Naive thymus-derived CD8-positive, alpha-beta T cell (primary cell): ENCODE measurements around the gene JADE2. TPM values are rescaled to one million over a fixed set of nuclear protein-coding genes. Genes with fewer than 3 reads are reported as not detected.

Experiments used
- ATAC-seq, 2 donors: fragments of 150-1000 bp; cut with Tn5 transposase in 1 of 2; sonication (Bioruptor Pico), chemical (Tn5 transposase) in 1 of 2; 1 replicate in 1 of 2; 2 replicates in 1 of 2; pipeline ENCODE4 v1.10.0; 2021; ENCODE audit warnings: mild to moderate bottlenecking in 2 of 2, moderate library complexity in 2 of 2
- POLR2A ChIA-PET: fragments of 350-600 bp; sonication (Branson Sonifier 250); formaldehyde crosslinking; loops from one replicate; lab custom pipeline; 2021; ENCODE audit warnings: antibody characterized with exemption; lab: Charles Lee
- DNase-seq, 10 donors: peaks; one replicate each; pipeline versions ENCODE4 v3.0.0 to v3.0.0-alpha.2; 2020 to 2022
- H3K27ac Mint-ChIP-seq, 10 donors: one replicate each; pipeline ENCODE4 v1.8.0; 2020 to 2022; ENCODE audit warnings: mild to moderate bottlenecking in 10 of 10, mixed read lengths in 10 of 10, moderate library complexity in 4 of 10, inconsistent platforms in 1 of 10
- H3K27me3 Mint-ChIP-seq, 5 donors: one replicate each; pipeline ENCODE4 v1.8.0; 2021 to 2022; ENCODE audit warnings: mixed read lengths in 5 of 5
- H3K36me3 Mint-ChIP-seq, 3 donors: one replicate each; pipeline ENCODE4 v1.8.0; 2020 to 2022; ENCODE audit warnings: mixed read lengths in 3 of 3, mild to moderate bottlenecking in 2 of 3, inconsistent platforms in 1 of 3
- H3K4me1 Mint-ChIP-seq, 4 donors: one replicate each; pipeline ENCODE4 v1.8.0; 2021 to 2022; ENCODE audit warnings: mixed read lengths in 4 of 4
- H3K4me3 Mint-ChIP-seq, 10 donors: one replicate each; pipeline ENCODE4 v1.8.0; 2020 to 2022; ENCODE audit warnings: mild to moderate bottlenecking in 10 of 10, mixed read lengths in 10 of 10, moderate library complexity in 6 of 10, inconsistent platforms in 1 of 10
- H3K9me3 Mint-ChIP-seq, 9 donors: one replicate each; pipeline ENCODE4 v1.8.0; 2020 to 2022; ENCODE audit warnings: mixed read lengths in 9 of 9, mild to moderate bottlenecking in 3 of 9, inconsistent platforms in 1 of 9, moderate library complexity in 1 of 9
- polyA plus RNA-seq, 3 donors: library from polyadenylated mRNA; unstranded; fragments of 300-500 nt; fragmentation: Illumina TruSeq; gene quantifications; one replicate each; pipeline ENCODE4 v1.2.3, GENCODE V29; 2021
- total RNA-seq, 8 experiments: library from RNA in 2 of 8; stranded (reverse) in 2 of 8; gene quantifications; one replicate each; pipeline ENCODE4 v1.2.3 and lab custom pipeline; 2021 to 2026

The JADE2 gene
- total and polyA plus RNA-seq, 5 experiments from 2014 or later = 24.3 to 262 (median 38.9) TPM

DNA sequence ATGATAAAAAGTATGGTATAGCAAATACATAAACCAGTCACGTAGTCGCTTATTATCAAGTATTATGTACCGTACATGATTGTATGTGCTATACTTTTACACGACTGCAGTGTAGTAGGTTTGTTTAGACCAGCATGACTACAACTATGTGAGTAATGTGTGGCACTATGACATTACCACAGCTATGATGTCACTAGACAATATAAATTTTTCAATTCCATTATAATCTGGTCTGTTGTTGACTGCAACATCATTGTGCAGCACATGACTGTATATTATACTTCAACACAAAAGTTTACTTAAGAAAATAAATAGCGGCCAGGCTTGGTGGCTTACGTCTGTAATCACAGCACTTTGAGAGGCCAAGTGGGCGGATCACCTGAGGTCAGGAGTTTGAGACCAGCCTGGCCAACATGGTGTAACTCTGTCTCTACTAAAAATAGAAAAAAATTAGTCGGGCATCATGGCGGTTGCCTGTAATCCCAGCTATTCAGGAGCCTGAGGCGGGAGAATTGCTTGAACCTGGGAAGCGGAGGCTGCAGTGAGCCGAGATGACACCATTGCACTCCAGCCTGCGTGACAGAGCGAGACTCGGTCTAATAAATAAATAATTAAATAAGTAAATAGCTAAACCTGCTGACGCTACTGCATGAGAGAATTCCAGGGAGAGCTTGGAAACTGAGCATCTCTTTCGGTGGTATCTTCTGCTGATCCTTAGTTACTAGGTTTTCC is 24.6 kb upstream of the JADE2 start:
- H3K27me3 Mint-ChIP-seq = no peaks in the 10 kb centered on the region
- H3K9me3 Mint-ChIP-seq = no peaks in the 10 kb centered on the region
- H3K27ac Mint-ChIP-seq = peak overlapping the region in 1 of 10 donors; percentile 25
- DNase-seq (no peak), ATAC-seq (no peak)
- H3K36me3 Mint-ChIP-seq = no peaks in the 10 kb centered on the region
- H3K4me1 Mint-ChIP-seq = peaks cover 14 to 22% (median 17%) of the 10 kb centered on the region in 4 donors
- POLR2A ChIA-PET = interaction anchor here (0.6 kb wide), 2 partner anchors 12 to 76 kb away, joined by 4 to 6 read pairs; no protein-coding TSS in a partner anchor
- no peak overlapping the region for H3K4me3 Mint-ChIP-seq

DNA sequence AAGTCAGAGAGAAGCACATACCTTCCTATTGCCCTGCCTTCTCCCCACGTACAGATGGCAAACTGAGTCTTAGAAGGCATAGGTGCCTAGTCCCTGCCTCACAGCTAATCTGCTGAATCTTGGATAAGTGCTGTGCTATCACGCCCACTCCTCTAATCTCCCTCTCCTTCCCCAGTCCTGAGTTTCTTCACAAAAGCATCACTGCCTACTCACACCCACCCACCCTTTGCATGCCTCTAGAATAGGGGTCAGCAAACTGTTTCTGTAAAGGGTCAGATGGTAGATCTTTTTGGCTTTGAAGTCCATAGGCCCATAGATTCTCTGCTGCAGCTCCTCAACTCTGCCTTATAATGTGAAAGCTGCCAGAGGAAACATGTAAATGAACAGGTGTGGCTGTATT is 23.2 kb upstream of the JADE2 start:
- ATAC-seq (no peak), DNase-seq (no peak)
- Mint-ChIP-seq H3K4me3 (no peak overlapping the region), H3K27ac (peak overlapping the region in 9 of 10 donors; percentile 23 to 86 (median 54)), H3K27me3 (no peaks in the 10 kb centered on the region), H3K4me1 (peaks cover 14 to 22% (median 18%) of the 10 kb centered on the region in 4 donors), H3K36me3 (no peaks in the 10 kb centered on the region), H3K9me3 (no peaks in the 10 kb centered on the region)
- POLR2A ChIA-PET = interaction anchor here (0.5 to 1.9 kb wide), 4 partner anchors 24 to 277 kb away, joined by 3 to 14 read pairs (median 4); partner anchors contain the start of gene PPP2CA

DNA sequence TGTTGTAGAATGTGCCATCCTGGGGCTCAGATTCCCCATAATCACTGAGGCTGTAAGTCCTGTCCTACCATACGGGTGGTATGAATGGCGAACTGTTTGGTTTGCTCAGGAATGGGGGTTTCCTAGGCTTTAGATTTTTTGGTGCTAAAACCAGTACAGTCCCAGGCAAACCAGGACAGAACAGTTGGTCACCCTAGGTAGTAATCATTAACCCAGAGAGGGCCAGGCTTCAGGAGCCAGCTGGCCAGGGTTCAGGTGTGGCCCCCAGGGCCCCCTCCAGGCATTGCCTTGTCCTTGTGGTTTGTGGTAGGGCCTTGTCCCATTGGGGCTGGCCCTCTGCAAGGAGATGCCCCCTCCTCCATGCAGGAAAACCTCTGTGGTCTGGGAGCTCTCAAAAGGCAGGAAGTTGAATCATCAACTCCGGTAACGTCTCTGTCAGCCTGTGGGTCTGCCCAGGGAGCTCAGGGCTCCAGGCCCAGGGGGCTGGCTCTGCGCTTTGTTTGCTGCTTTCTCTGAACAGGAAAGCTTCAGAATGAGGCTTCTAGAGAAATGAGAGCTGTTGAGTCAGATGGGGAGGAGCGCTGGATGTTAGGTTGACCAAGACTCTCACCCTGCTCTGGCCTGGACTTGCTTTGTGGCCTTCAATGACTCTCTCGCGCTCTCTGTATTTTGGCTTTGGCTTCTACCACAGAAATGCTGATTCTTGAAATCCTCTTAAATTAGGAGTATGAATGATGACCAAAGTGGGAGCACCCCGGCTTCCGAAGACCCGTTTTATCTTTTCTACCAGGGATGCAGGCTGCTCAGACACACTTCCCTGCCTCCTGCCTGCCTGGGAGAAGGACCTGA is 22.2 kb upstream of the JADE2 start:
- ATAC-seq = peak; percentile 86 to 95
- Mint-ChIP-seq H3K27ac (peak overlapping the region; percentile 29 to 94 (median 88)), H3K4me1 (peaks cover 14 to 22% (median 19%) of the 10 kb centered on the region in 4 donors), H3K4me3 (peak overlapping the region in 9 of 10 donors; percentile 6 to 67 (median 53)), H3K9me3 (no peaks in the 10 kb centered on the region), H3K27me3 (no peaks in the 10 kb centered on the region), H3K36me3 (no peaks in the 10 kb centered on the region)
- peak in 9 of 10 donors; percentile 9 to 70 (median 19) for DNase-seq
- POLR2A ChIA-PET = interaction anchor here (0.6 to 2.6 kb wide), 6 partner anchors 23 to 278 kb away, joined by 3 to 14 read pairs (median 4); partner anchors contain the start of genes CDKN2AIPNL and PPP2CA

DNA sequence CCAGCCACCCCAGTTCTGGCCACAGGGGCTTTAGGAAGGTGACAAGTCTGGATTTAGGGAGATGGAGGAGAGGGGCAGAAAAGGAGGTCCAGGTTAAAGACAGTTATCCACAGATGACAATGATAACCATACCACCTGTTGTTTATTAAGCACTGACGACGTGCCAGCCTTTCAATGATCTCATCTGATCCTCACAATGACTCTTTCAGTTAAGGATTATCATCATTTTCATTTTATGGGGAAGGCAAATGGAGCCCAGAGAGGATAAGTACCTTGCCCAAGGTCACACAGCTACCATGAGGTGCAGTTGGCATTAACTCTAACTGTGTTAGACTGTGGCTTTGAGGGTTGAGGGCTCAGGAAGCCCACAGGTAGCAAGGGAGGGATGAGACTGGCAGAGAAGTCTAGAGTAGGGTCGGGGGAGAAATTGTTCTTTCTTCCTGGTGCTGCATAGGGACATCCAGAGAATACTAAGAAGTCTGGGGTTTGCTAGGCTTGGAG is 21.5 kb upstream of the JADE2 start:
- peaks cover 14 to 22% (median 19%) of the 10 kb centered on the region in 4 donors for H3K4me1 Mint-ChIP-seq
- DNase-seq (no peak), ATAC-seq (peak in 1 of 2 donors; percentile 27)
- H3K27me3 Mint-ChIP-seq = no peaks in the 10 kb centered on the region
- H3K9me3 Mint-ChIP-seq = no peaks in the 10 kb centered on the region
- peak overlapping the region in 8 of 10 donors; percentile 43 to 67 (median 56) for H3K4me3 Mint-ChIP-seq
- H3K36me3 Mint-ChIP-seq = no peaks in the 10 kb centered on the region
- POLR2A ChIA-PET = interaction anchor here (0.6 to 2.6 kb wide), 6 partner anchors 23 to 279 kb away, joined by 3 to 14 read pairs (median 4); partner anchors contain the start of genes CDKN2AIPNL and PPP2CA
- peak overlapping the region; percentile 29 to 94 (median 88) for H3K27ac Mint-ChIP-seq

DNA sequence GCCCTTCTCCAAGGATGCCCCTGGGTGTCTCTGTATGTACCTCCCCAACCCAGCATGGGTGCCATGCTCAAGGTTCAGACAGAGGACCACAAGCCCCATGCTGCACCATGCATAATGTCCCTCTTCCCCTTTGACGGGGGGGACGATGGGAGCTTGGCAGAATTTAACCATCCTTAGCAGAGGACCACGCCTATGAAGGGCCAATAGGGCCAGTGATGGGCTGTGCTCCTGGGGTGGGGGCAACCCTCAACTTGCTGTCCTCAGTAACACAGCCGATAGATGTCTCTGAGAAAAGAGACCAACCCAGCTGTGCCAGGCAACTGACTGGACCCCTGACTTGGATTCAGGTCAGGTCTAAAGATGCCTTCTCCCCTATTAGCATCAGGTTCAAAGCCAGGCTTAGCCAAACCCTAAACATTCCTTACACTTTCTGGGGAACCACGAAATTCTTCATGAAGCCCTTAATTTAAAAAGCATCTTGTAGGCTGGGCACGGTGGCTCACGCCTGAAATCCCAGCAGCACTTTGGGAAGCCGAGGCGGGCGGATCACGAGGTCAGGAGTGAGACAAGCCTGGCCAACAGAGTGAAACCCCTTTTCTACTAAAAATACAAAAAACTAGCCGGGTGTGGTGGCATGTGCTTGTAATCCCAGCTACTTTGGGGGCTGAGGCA is 20.7 kb upstream of the JADE2 start:
- H3K27ac Mint-ChIP-seq = peak overlapping the region in 5 of 10 donors; percentile 11 to 94 (median 91)
- H3K9me3 Mint-ChIP-seq = no peaks in the 10 kb centered on the region
- H3K27me3 Mint-ChIP-seq = no peaks in the 10 kb centered on the region
- H3K4me1 Mint-ChIP-seq = peaks cover 14 to 22% (median 19%) of the 10 kb centered on the region in 4 donors
- H3K36me3 Mint-ChIP-seq = no peaks in the 10 kb centered on the region
- no peak overlapping the region for H3K4me3 Mint-ChIP-seq
- DNase-seq (no peak), ATAC-seq (no peak)
- POLR2A ChIA-PET = interaction anchor here (2.6 kb wide), 1 partner anchor 93 kb away, joined by 6 read pairs; the partner anchor contains the start of gene CDKN2AIPNL

DNA sequence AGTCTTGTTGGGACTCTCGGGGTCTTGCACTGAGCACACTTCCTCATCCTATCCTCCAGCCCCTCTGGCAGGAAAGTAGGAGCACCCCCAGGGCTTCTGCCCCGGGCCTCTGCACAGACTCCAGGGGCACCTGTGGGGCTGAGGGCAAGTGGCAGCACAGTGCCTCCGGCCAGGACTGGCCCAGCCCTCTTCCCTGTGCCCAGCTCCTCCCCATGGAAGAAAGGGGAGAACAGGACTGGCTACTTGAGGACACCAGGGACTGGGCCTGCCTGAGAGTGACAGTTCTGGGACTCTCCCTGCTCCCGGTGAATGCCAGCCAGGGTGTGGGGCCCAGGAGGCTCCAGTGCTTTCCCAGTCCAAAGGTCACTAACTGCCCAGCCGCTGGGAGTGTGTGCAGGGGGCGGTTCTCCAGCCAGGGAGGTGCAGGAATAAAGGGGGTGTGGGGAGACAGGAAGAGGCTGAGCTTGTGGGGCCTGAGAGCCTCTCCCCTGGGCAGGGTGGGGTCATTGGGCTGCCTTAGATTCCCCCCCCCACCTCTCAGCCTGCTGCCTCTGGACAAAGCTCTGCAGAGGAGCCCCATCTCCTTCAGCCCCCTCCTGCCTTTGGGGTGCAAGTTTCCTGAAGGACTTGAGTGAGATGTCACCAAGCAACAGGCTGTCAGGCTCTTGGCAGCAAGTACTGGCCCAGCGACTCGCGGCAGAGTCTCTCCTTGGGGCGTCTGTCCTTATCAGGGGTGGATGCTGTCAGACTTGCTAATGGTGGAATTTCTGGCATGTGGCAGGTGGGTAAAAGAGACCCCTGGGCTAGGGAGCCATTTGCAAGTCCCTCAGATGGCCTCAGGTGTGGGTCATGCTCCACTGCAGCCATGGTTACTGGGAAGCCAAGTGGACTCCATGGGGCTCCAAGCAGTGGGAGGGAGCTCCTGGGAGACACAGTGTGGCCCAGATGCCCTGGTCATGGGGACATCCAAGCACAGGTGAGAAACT is 19.1 kb upstream of the JADE2 start:
- no peaks in the 10 kb centered on the region for H3K9me3 Mint-ChIP-seq
- no peak for ATAC-seq
- POLR2A ChIA-PET = interaction anchor here (0.8 to 1.6 kb wide), 2 partner anchors 17 to 19 kb away, joined by 3 to 11 read pairs; partner anchors contain the start of gene JADE2
- H3K36me3 Mint-ChIP-seq = no peaks in the 10 kb centered on the region
- no peak overlapping the region for H3K4me3 Mint-ChIP-seq
- no peak for DNase-seq
- H3K27ac Mint-ChIP-seq = peak overlapping the region in 3 of 10 donors; percentile 25 to 69 (median 43)
- H3K27me3 Mint-ChIP-seq = no peaks in the 10 kb centered on the region
- H3K4me1 Mint-ChIP-seq = peaks cover 20 to 26% (median 23%) of the 10 kb centered on the region in 4 donors

DNA sequence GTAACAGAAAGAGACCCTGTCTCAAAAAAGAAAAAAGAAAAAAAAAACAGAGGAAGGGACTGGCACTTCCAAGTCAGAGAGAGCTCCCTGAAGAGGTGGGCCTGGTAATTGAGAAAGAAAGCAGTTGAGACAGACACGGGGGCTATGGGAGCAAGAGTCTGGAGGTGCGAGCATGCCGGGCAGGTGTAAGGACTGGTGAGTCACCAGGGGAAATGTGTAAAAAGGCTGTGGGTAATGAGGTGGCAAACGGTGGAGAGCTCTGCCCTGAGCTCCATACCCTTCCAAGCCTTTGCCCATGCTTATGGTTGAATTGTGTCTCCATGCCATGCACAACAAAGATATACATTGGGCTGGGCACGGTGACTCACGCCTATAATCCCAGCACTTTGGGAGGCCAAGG is 18.0 kb upstream of the JADE2 start:
- H3K36me3 Mint-ChIP-seq = no peaks in the 10 kb centered on the region
- no peak overlapping the region for H3K4me3 Mint-ChIP-seq
- H3K9me3 Mint-ChIP-seq = no peaks in the 10 kb centered on the region
- H3K27ac Mint-ChIP-seq = peak overlapping the region in 2 of 10 donors; percentile 59 to 79
- H3K27me3 Mint-ChIP-seq = no peaks in the 10 kb centered on the region
- H3K4me1 Mint-ChIP-seq = peaks cover 20 to 23% (median 21%) of the 10 kb centered on the region in 4 donors
- DNase-seq = no peak
- POLR2A ChIA-PET = interaction anchor here (0.8 to 1.6 kb wide), 2 partner anchors 16 to 18 kb away, joined by 3 to 11 read pairs; partner anchors contain the start of gene JADE2
- no peak for ATAC-seq

DNA sequence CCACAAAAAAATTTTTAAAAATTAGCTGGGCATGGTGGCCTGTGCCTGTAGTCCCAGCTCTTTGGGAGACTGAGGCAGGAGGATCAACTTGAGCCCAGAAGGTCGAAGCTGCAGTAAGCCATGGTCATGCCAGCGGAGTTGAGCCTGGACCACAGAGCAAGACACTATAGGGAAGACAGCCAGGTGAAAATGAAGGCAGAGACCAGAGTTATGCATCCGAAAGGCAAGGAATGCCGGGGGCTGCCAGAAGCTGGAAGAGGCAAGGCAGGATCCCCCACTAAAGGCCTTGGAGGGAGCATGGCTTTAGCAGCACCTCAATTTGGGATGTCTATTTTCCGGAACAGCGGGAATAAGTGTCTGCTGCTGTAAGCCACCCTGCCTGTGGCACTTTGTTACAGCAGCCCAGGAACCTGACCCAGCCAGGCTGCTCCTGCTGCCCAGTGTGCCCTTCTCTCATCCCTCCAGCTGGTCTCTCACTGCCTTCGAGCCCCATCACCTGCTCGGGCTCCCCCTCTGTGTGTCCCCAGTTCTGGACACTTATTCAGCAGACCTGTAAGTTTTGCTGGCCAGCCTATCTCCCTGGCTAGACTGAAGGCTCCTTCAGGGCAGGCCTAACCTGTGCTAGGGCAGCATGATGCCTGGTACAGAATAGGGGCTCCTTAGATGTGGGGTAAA is 16.8 kb upstream of the JADE2 start:
- POLR2A ChIA-PET = interaction anchor here (0.6 to 0.8 kb wide), 2 partner anchors 16 to 82 kb away, joined by 3 to 4 read pairs; no protein-coding TSS in a partner anchor
- Mint-ChIP-seq H3K9me3 (no peaks in the 10 kb centered on the region), H3K27ac (no peak overlapping the region), H3K27me3 (no peaks in the 10 kb centered on the region), H3K4me3 (no peak overlapping the region), H3K36me3 (no peaks in the 10 kb centered on the region), H3K4me1 (peaks cover 15 to 18% (median 16%) of the 10 kb centered on the region in 4 donors)
- DNase-seq = no peak
- no peak for ATAC-seq

DNA sequence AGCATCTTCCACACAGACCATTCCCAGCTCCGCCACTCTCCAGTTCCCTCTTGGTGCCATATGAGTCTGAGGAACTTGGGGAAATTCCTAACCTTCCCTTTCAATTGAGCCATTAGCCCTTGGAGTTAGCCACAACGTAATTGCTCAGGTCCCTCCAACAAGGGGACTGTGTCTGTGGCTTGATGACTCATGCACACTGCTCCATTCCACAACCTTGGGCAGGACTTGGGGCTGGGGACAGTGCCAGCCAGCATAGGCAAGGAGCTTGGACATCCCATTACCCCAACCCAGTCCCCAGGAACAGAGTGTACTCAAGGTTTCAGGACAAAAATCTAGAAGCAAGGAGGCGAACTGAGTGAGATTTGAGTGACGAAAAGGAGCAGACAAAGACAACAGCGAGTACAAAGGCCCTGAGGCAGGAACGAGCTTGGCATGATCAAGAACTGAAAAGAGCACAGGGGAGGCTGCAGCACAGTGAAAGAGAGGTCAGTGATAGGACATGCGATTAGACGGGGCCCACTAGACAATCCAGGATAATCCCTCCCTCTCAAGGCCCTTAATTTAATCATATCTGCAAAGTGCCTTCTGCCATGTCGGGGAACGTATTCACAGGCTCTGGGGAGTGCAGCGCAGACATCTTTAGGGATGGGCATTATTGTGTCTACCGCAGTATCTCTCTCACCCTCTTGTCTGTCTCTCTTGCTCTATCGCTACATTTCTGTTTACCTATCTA is 16.0 kb upstream of the JADE2 start:
- H3K27ac Mint-ChIP-seq = peak overlapping the region in 1 of 10 donors; percentile 42
- peaks cover 7 to 10% (median 9%) of the 10 kb centered on the region in 4 donors for H3K4me1 Mint-ChIP-seq
- DNase-seq = no peak
- H3K27me3 Mint-ChIP-seq = no peaks in the 10 kb centered on the region
- no peak overlapping the region for H3K4me3 Mint-ChIP-seq
- POLR2A ChIA-PET = interaction anchor here (2.5 kb wide), 1 partner anchor 15 kb away, joined by 11 read pairs; no protein-coding TSS in a partner anchor
- no peaks in the 10 kb centered on the region for H3K9me3 Mint-ChIP-seq
- ATAC-seq = no peak
- H3K36me3 Mint-ChIP-seq = no peaks in the 10 kb centered on the region
